Measurements from ENCODE around the gene VWA7. TPM values are rescaled to one million over a fixed set of nuclear protein-coding genes. Genes with fewer than 3 reads are reported as not detected.

The VWA7 gene
- total RNA-seq, 1 experiment from 2014 or later: 2.5 TPM

DNA sequence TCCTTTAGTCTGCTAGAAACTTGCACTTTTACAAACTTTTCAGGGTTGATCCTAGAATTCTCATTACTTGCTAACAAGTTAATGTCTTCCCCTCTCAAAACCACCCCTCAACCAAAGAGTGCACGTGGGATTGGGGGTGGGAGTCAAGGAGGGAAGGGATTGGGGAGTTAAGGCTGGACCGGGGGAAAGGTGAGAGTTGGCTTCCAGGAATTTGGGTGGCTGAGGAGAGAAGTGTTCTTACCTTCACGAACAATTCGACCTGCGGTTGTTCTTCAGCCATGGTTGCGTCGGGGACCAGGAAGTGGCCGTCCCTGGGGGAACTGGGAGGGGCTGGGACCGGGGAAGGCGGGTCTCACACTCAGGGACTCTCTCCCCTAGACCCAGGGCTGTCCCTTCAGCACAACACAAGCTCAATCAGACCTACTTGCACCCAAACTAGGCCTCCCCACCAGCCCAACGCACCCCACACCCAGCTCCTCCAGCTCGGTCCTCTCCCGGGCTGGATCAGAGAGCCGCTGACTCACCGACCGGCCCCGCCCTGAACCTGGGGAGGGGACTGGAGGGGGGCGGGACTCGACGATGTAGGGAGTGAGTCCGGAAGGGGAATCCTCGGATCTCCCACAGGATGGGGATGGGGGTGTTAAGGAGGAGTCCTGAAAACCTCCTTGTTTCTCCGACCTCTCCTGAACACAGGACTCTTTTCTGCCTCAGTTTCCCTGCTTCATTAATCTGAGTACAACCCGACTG is 40.9 kb downstream of the VWA7 start, which contains the start of gene CLIC1:
CLIC1 (minus strand) TSS at position 510 of the 747 bp plus-strand sequence; CDS start at position 280, 230 bp downstream.
- Histone ChIP-seq H2AK5ac (ENCODE audit: insufficient read length, low read length) (no peak within 1 kb of the TSS), H4K5ac (ENCODE audit: insufficient read length, low read depth, low read length) (no peak within 1 kb of the TSS), H3K56ac (ENCODE audit: insufficient read length, low read depth, low read length) (no peak within 1 kb of the TSS), H4K91ac (ENCODE audit: insufficient read length, low read depth, low read length) (no peak within 1 kb of the TSS), H3K23me2 (ENCODE audit: insufficient read length, low read depth, low read length, poor library complexity, severe bottlenecking) (peaks cover 32% of the 10 kb centered on the region), H3K14ac (ENCODE audit: insufficient read depth, low read length) (peak within 1 kb of the TSS; percentile 7), H3T11ph (ENCODE audit: low read length) (no peak within 1 kb of the TSS), H3K4ac (ENCODE audit: low read depth, low read length) (no peak within 1 kb of the TSS), H2BK15ac (ENCODE audit: low read depth, low read length) (no peak within 1 kb of the TSS), H3K23ac (ENCODE audit: insufficient read length, low read depth, low read length) (no peak within 1 kb of the TSS), H3K27me3 (ENCODE audit: insufficient read depth, low read length) (no peaks in the 10 kb centered on the region), H4K8ac (replicated peaks; ENCODE audit: insufficient read length, low read depth, low read length) (no peak within 1 kb of the TSS), H3K79me1 (ENCODE audit: insufficient read depth, low read depth, low read length, poor library complexity, severe bottlenecking) (no peaks in the 10 kb centered on the region), H2AFZ (ENCODE audit: low read length) (no peak within 1 kb of the TSS), H4K20me1 (ENCODE audit: control insufficient read depth, insufficient read depth, insufficient read length) (no peaks in the 10 kb centered on the region), H3K27ac (ENCODE audit: insufficient read length, low read depth, low read length) (no peak within 1 kb of the TSS), H3K4me1 (ENCODE audit: insufficient read depth, low read length) (peaks cover 16% of the 10 kb centered on the region), H2BK120ac (ENCODE audit: low read depth, low read length, poor library complexity, severe bottlenecking) (no peak within 1 kb of the TSS), H3K9me3 (ENCODE audit: control insufficient read depth, low read depth, low read length) (no peaks in the 10 kb centered on the region), H3K79me2 (ENCODE audit: insufficient read depth, low read length) (peaks cover 6% of the 10 kb centered on the region; the same call in 1 of the 2 replicates), H3K4me2 (ENCODE audit: insufficient read depth, insufficient read length, low read length) (peak within 1 kb of the TSS; percentile 87), H2BK12ac (ENCODE audit: insufficient read length, low read depth, low read length) (no peak within 1 kb of the TSS), H2BK5ac (ENCODE audit: insufficient read length, low read length) (no peak within 1 kb of the TSS), H3K9ac (ENCODE audit: extremely low read depth, insufficient read length, low read length) (peak within 1 kb of the TSS; percentile 40), H3K18ac (ENCODE audit: insufficient read length, low read depth, low read length) (no peak within 1 kb of the TSS), H2BK20ac (ENCODE audit: low read depth, low read length, poor library complexity, severe bottlenecking) (no peak within 1 kb of the TSS)
- Mint-ChIP-seq H3K27me3 (ENCODE audit: low read depth) (no peaks in the 10 kb centered on the region), H3K4me3 (peak within 1 kb of the TSS; percentile 91 to 98), H3K36me3 (ENCODE audit: insufficient read depth in 1 of 3, low read depth in 3 of 3) (peaks cover 33 to 36% (median 36%) of the 10 kb centered on the region in 3 experiments), H3K4me1 (peaks cover 44 to 54% of the 10 kb centered on the region in 2 experiments), H3K9me3 (no peaks in the 10 kb centered on the region), H3K27ac (peak within 1 kb of the TSS; percentile 81 to 97 (median 89); a peak in 6 of 7 replicates)
- no CpG with 5 or more reads among the region's 24 CpGs for WGBS (ENCODE audit: extremely low coverage, insufficient read length, low lambda C conversion rate)
- TF ChIP-seq, protein P1, sequence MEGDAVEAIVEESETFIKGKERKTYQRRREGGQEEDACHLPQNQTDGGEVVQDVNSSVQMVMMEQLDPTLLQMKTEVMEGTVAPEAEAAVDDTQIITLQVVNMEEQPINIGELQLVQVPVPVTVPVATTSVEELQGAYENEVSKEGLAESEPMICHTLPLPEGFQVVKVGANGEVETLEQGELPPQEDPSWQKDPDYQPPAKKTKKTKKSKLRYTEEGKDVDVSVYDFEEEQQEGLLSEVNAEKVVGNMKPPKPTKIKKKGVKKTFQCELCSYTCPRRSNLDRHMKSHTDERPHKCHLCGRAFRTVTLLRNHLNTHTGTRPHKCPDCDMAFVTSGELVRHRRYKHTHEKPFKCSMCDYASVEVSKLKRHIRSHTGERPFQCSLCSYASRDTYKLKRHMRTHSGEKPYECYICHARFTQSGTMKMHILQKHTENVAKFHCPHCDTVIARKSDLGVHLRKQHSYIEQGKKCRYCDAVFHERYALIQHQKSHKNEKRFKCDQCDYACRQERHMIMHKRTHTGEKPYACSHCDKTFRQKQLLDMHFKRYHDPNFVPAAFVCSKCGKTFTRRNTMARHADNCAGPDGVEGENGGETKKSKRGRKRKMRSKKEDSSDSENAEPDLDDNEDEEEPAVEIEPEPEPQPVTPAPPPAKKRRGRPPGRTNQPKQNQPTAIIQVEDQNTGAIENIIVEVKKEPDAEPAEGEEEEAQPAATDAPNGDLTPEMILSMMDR (conservative IDR thresholded peaks at IDR 0.05): no peak
- peak; percentile 88 for DNase-seq

Measured in H9 (cell line).